GM12878 (cell line): ENCODE results near the gene IGF1R.

Source experiments
- CBX3 ChIP-seq: fragments of 200-600 bp; sonication (generic); IDR thresholded peaks from 2 replicates; pipeline ENCODE4 v1.6.1; 2016; ENCODE audit warnings: low read depth, borderline replicate concordance
- CTCF ChIP-seq, 3 experiments: IDR thresholded peaks in 2 of 3; conservative IDR thresholded peaks in 1 of 3; 2 replicates each; pipeline ENCODE4 v1.5.1; 2011; ENCODE audit warnings: low read depth in 3 of 3, low read length in 3 of 3, mild to moderate bottlenecking in 3 of 3, control low read depth in 2 of 3, moderate library complexity in 2 of 3, inconsistent platforms in 1 of 3, mixed read lengths in 1 of 3; ENCODE audit not compliant: control insufficient read depth in 2 of 3, insufficient read depth in 1 of 3; ENCODE audit errors: extremely low read depth in 1 of 3
- EZH2 ChIP-seq: IDR thresholded peaks from 2 replicates; pipeline ENCODE4 v1.6.1; 2012; ENCODE audit warnings: low read depth, mild to moderate bottlenecking, control low read depth, inconsistent platforms, low read length, borderline replicate concordance; ENCODE audit not compliant: control insufficient read depth
- MTA3 ChIP-seq: IDR thresholded peaks from 2 replicates; pipeline ENCODE4 v1.6.1; 2012; ENCODE audit warnings: low read length, inconsistent platforms, borderline replicate concordance
- NRF1 ChIP-seq: conservative IDR thresholded peaks from 2 replicates; pipeline ENCODE4 v1.6.1; 2011; ENCODE audit warnings: mild to moderate bottlenecking, low read depth, low read length, improper control_type of control experiment
- POLR2A ChIP-seq: IDR thresholded peaks from 2 replicates; pipeline ENCODE4 v1.6.1; 2011; ENCODE audit warnings: low read depth, mild to moderate bottlenecking, low read length
- RAD21 ChIP-seq: IDR thresholded peaks from 2 replicates; pipeline ENCODE4 v1.6.1; 2011; ENCODE audit warnings: mild to moderate bottlenecking, low read depth, low read length, moderate library complexity; ENCODE audit not compliant: insufficient read depth
- TAF1 ChIP-seq: IDR thresholded peaks from 2 replicates; pipeline ENCODE4 v1.6.1; 2011; ENCODE audit warnings: mild to moderate bottlenecking, low read depth, low read length, borderline replicate concordance
- TF ChIP-seq, protein P1 (sequence below): IDR thresholded peaks from 2 replicates; pipeline ENCODE4 v1.6.1; 2012; ENCODE audit warnings: low read depth, low read length, improper control_type of control experiment

DNA sequence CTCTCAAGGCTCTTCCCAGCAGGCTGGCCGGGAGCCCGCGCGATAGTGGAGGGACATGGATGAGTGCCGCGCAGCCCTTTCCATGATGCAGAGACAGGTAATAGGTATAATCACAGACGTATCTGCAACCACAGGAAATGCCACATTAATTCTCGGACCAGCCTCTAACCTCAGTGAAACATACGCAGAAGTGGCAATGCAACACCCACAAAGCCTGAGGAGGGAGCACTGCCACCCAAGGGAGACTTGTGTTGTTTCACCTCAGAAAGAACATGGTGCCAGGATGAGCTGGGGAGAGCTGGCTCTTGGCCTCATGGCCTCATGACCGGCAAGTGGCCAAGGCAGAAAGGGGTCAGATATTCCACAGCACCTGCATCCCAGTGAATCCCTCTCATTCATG, 320.2 kb downstream of the IGF1R start:
- TF ChIP-seq, protein P1, sequence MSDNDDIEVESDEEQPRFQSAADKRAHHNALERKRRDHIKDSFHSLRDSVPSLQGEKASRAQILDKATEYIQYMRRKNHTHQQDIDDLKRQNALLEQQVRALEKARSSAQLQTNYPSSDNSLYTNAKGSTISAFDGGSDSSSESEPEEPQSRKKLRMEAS, result no peak
- TF ChIP-seq EZH2 (no peak), CBX3 (no peak), RAD21 (no peak), POLR2A (no peak), MTA3 (no peak), NRF1 (no peak), TAF1 (no peak), CTCF (IDR thresholded peaks at IDR 0.05 in 2 of 3, conservative IDR thresholded peaks at IDR 0.05 in 1 of 3; ENCODE audit: control insufficient read depth in 2 of 3, extremely low read depth in 1 of 3, insufficient read depth in 1 of 3, low read depth in 3 of 3, low read length in 3 of 3) (no peak)
